ENCODE data around the gene UBR1.

Gene UBR1

GRCh38 chr15:43127752-43128151 is 21.9 kb upstream of the UBR1 start:
- TF ChIP-seq CTCF (IDR thresholded peaks at IDR 0.05): no peak
- H3K27ac ChIP-seq: no peak overlapping the region
- H3K4me3 ChIP-seq: no peak overlapping the region
- DNase-seq (ENCODE audit: low spot score): no peak

DNA sequence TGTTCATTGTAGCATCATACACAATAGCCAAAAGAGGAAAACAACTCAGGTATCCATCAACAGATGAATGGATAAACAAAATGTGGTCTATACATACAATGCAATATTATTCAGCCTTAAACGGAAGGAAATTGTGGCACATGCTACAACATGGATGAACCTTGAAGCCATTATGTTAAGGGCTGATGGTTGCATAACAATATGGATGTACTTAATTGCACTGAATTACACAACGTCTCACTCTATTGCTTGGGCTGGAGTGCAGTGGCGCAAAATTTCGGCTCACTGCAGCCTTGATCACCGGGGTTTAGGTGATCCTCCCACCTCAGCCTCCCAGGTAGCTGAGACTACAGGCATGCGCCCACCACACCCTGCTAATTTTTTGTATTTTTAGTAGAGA is 20.5 kb upstream of the UBR1 start:
- no peak for DNase-seq (ENCODE audit: low spot score)
- Histone ChIP-seq H3K27ac (no peak overlapping the region), H3K4me3 (no peak overlapping the region)
- no peak for TF ChIP-seq CTCF (IDR thresholded peaks at IDR 0.05)

- TF ChIP-seq CTCF (IDR thresholded peaks at IDR 0.05): no peak
- Histone ChIP-seq H3K27ac (no peak overlapping the region), H3K4me3 (no peak overlapping the region)
- DNase-seq (ENCODE audit: low spot score): no peak
Observed at GRCh38 chr15:43125100-43125661, 19.3 kb upstream of the UBR1 start.

- no peak for TF ChIP-seq CTCF (IDR thresholded peaks at IDR 0.05)
- Histone ChIP-seq H3K27ac (no peak overlapping the region), H3K4me3 (no peak overlapping the region)
- DNase-seq (ENCODE audit: low spot score): no peak
Observed at GRCh38 chr15:43121863-43122262, 16.0 kb upstream of the UBR1 start.

GRCh38 chr15:43118829-43119228 is 13.0 kb upstream of the UBR1 start:
- DNase-seq (ENCODE audit: low spot score): no peak
- no peak for TF ChIP-seq CTCF (IDR thresholded peaks at IDR 0.05)
- H3K27ac ChIP-seq: no peak overlapping the region
- no peak overlapping the region for H3K4me3 ChIP-seq

DNA sequence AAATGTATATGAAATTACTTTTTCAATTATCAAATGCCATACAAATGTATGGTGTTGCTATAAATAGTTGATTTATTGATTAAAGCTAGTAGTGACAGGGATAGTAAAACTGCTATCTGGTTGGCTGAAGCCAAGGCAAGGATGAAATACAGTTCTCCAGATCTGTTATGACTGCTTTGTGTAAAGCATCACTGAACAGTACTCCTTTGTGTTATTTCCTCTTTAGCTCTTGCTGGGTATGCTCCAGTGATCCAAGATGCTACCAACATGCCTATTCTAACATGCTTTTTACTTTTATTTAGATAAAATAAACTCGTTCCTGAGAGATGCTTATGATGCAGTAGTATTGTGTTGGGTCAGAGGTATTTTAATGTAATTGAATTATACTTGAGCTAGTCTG is 12.4 kb upstream of the UBR1 start:
- TF ChIP-seq CTCF (IDR thresholded peaks at IDR 0.05): no peak
- no peak for DNase-seq (ENCODE audit: low spot score)
- Histone ChIP-seq H3K4me3 (no peak overlapping the region), H3K27ac (no peak overlapping the region)

- Histone ChIP-seq H3K27ac (no peak overlapping the region), H3K4me3 (no peak overlapping the region)
- no peak for DNase-seq (ENCODE audit: low spot score)
- no peak for TF ChIP-seq CTCF (IDR thresholded peaks at IDR 0.05)
Observed at GRCh38 chr15:43111354-43111753, 5.5 kb upstream of the UBR1 start.

All from coronary artery (tissue), 2 donors.